ENCODE results near the gene SERINC3.

- TF ChIP-seq CTCF (IDR thresholded peaks at IDR 0.05; ENCODE audit: insufficient read depth, low read length) (no peak), POLR2AphosphoS5 (IDR thresholded peaks at IDR 0.05; ENCODE audit: low read depth) (no peak)
These were observed 24.9 kb downstream of the SERINC3 start for GRCh38 chr20:44496976-44497375.
